ENCODE results near the gene TPR. TPM values are rescaled to one million over a fixed set of nuclear protein-coding genes. Genes with fewer than 3 reads are reported as not detected.

The TPR gene
- total RNA-seq, 1 donor from 2014 or later: 119 TPM

- no peaks in the 10 kb centered on the region for H3K9me3 Mint-ChIP-seq
- no peak overlapping the region for H2AFZ ChIP-seq (replicated peaks)
- H3K4me2 ChIP-seq: no peak overlapping the region
- no peaks in the 10 kb centered on the region for H3K4me1 Mint-ChIP-seq
- TF ChIP-seq CTCF (IDR thresholded peaks at IDR 0.05) (no peak), EZH2 (IDR thresholded peaks at IDR 0.05) (no peak), EZH2phosphoT487 (IDR thresholded peaks at IDR 0.05) (no peak)
- no peaks in the 10 kb centered on the region for H3K9me3 ChIP-seq (ENCODE audit: low read depth)
- no peaks in the 10 kb centered on the region for H3K79me2 ChIP-seq (ENCODE audit: low read depth)
- H3K27ac ChIP-seq: no peak overlapping the region
- H3K4me3 Mint-ChIP-seq: no peak overlapping the region
- no peaks in the 10 kb centered on the region for H3F3A ChIP-seq (ENCODE audit: low read depth)
- no peak for DNase-seq (ENCODE audit: low spot score)
- H3K4me3 ChIP-seq: no peak overlapping the region
- H3K9ac ChIP-seq: no peak overlapping the region
- H4K20me1 ChIP-seq (ENCODE audit: low read depth): no peaks in the 10 kb centered on the region
- no peak overlapping the region for H3K27ac Mint-ChIP-seq
- no peaks in the 10 kb centered on the region for H3K36me3 Mint-ChIP-seq
- H3K27me3 ChIP-seq: no peaks in the 10 kb centered on the region
- H3K4me1 ChIP-seq: no peaks in the 10 kb centered on the region
- H3K36me3 ChIP-seq: no peaks in the 10 kb centered on the region
- H3K27me3 Mint-ChIP-seq (ENCODE audit: insufficient read depth, low read depth): no peaks in the 10 kb centered on the region
Measured at GRCh38 chr1:186298851-186299250, 76.2 kb downstream of the TPR start.

GRCh38 chr1:186297439-186298045, 77.5 kb downstream of the TPR start:
- H3K4me1 ChIP-seq: no peaks in the 10 kb centered on the region
- H2AFZ ChIP-seq (replicated peaks): no peak overlapping the region
- no peak overlapping the region for H3K27ac ChIP-seq
- no peaks in the 10 kb centered on the region for H3K27me3 Mint-ChIP-seq (ENCODE audit: insufficient read depth, low read depth)
- TF ChIP-seq EZH2 (IDR thresholded peaks at IDR 0.05): no peak
- TF ChIP-seq EZH2phosphoT487 (IDR thresholded peaks at IDR 0.05): no peak
- no peak for TF ChIP-seq CTCF (IDR thresholded peaks at IDR 0.05)
- H3K36me3 Mint-ChIP-seq: no peaks in the 10 kb centered on the region
- no peak overlapping the region for H3K4me3 ChIP-seq
- no peak overlapping the region for H3K27ac Mint-ChIP-seq
- H3K4me1 Mint-ChIP-seq: no peaks in the 10 kb centered on the region
- H3K4me2 ChIP-seq: no peak overlapping the region
- no peak overlapping the region for H3K4me3 Mint-ChIP-seq
- H4K20me1 ChIP-seq (ENCODE audit: low read depth): no peaks in the 10 kb centered on the region
- no peaks in the 10 kb centered on the region for H3K79me2 ChIP-seq (ENCODE audit: low read depth)
- H3K9me3 ChIP-seq (ENCODE audit: low read depth): no peaks in the 10 kb centered on the region
- DNase-seq (ENCODE audit: low spot score): no peak
- no peaks in the 10 kb centered on the region for H3K9me3 Mint-ChIP-seq
- no peak overlapping the region for H3K9ac ChIP-seq
- no peaks in the 10 kb centered on the region for H3K27me3 ChIP-seq
- H3K36me3 ChIP-seq: no peaks in the 10 kb centered on the region
- H3F3A ChIP-seq (ENCODE audit: low read depth): no peaks in the 10 kb centered on the region

- Histone ChIP-seq H3F3A (ENCODE audit: low read depth) (no peaks in the 10 kb centered on the region), H3K27ac (no peak within 1 kb of the TSS), H3K9me3 (ENCODE audit: low read depth) (no peaks in the 10 kb centered on the region), H3K9ac (no peak within 1 kb of the TSS), H3K36me3 (no peaks in the 10 kb centered on the region), H3K4me3 (no peak within 1 kb of the TSS), H3K79me2 (ENCODE audit: low read depth) (no peaks in the 10 kb centered on the region), H4K20me1 (ENCODE audit: low read depth) (no peaks in the 10 kb centered on the region), H3K27me3 (no peaks in the 10 kb centered on the region), H3K4me1 (no peaks in the 10 kb centered on the region), H2AFZ (replicated peaks) (no peak within 1 kb of the TSS), H3K4me2 (no peak within 1 kb of the TSS)
- no peak within 1 kb of the TSS for H3K27ac Mint-ChIP-seq
- no peaks in the 10 kb centered on the region for H3K4me1 Mint-ChIP-seq
- no peak within 1 kb of the TSS for H3K4me3 Mint-ChIP-seq
- no peak for DNase-seq (ENCODE audit: low spot score)
- H3K36me3 Mint-ChIP-seq: no peaks in the 10 kb centered on the region
- no peaks in the 10 kb centered on the region for H3K9me3 Mint-ChIP-seq
- no peaks in the 10 kb centered on the region for H3K27me3 Mint-ChIP-seq (ENCODE audit: insufficient read depth, low read depth)
- TF ChIP-seq CTCF (IDR thresholded peaks at IDR 0.05) (no peak), EZH2 (IDR thresholded peaks at IDR 0.05) (no peak), EZH2phosphoT487 (IDR thresholded peaks at IDR 0.05) (no peak)
Measured at GRCh38 chr1:186295980-186296379, 79.1 kb downstream of the TPR start, which contains the start of gene PRG4. PRG4 (plus strand) TSS chr1:186296279.
